Keratinocyte (primary cell): ENCODE measurements around the gene S100A1. TPM values are rescaled to one million over a fixed set of nuclear protein-coding genes. Genes with fewer than 3 reads are reported as not detected.

Experiments used
- DNase-seq: peaks from one replicate; pipeline ENCODE4 v3.0.0-alpha.2; 2011; ENCODE audit warnings: low read depth, missing footprints, low spot score
- FAIRE-seq: peaks from 2 replicates; lab custom pipeline; 2011; peaks lifted over from hg19 to GRCh38; lab: Jason Lieb, UNC
- H2AFZ ChIP-seq: 2 replicates; pipeline ENCODE4 v1.6.0; 2012; ENCODE audit warnings: low read length, control low read depth, inconsistent platforms; ENCODE audit not compliant: control insufficient read depth
- H3K27ac ChIP-seq: 2 replicates; pipeline ENCODE4 v1.5.1; 2011; ENCODE audit warnings: low read length; ENCODE audit not compliant: control insufficient read depth, insufficient read depth
- H3K27me3 ChIP-seq: 3 replicates; pipeline ENCODE4 v1.6.0; 2011; ENCODE audit warnings: low read length; ENCODE audit not compliant: control insufficient read depth, insufficient read depth; ENCODE audit errors: extremely low read depth
- H3K36me3 ChIP-seq, 2 experiments: 2 replicates in 1 of 2; 3 replicates in 1 of 2; pipeline ENCODE4 v1.5.1; 2011; ENCODE audit warnings: low read length in 2 of 2, mild to moderate bottlenecking in 1 of 2; ENCODE audit not compliant: control insufficient read depth in 2 of 2, insufficient read depth in 2 of 2; ENCODE audit errors: extremely low read depth in 1 of 2
- H3K4me1 ChIP-seq: 3 replicates; pipeline ENCODE4 v1.5.1; 2011; ENCODE audit warnings: low read length; ENCODE audit not compliant: control insufficient read depth, insufficient read depth; ENCODE audit errors: extremely low read depth
- H3K4me2 ChIP-seq: 3 replicates; pipeline ENCODE4 v1.6.0; 2011; ENCODE audit warnings: low read depth, low read length; ENCODE audit not compliant: control insufficient read depth, insufficient read depth; ENCODE audit errors: extremely low read depth
- H3K4me3 ChIP-seq, 3 experiments: fragments of 200-600 bp in 1 of 3; sonication (generic) in 1 of 3; 2 replicates in 2 of 3; 3 replicates in 1 of 3; pipeline ENCODE4 v1.5.1; 2011 to 2016; ENCODE audit warnings: low read length in 3 of 3, mild to moderate bottlenecking in 3 of 3, control low read depth in 2 of 3, inconsistent platforms in 1 of 3, low read depth in 1 of 3, mixed read lengths in 1 of 3, mixed run types in 1 of 3, moderate library complexity in 1 of 3; ENCODE audit not compliant: control insufficient read depth in 2 of 3, insufficient read depth in 2 of 3; ENCODE audit errors: extremely low read depth in 1 of 3
- H3K79me2 ChIP-seq: 2 replicates; pipeline ENCODE4 v1.6.0; 2012; ENCODE audit warnings: low read length; ENCODE audit not compliant: control insufficient read depth, insufficient read depth
- H3K9ac ChIP-seq: 3 replicates; pipeline ENCODE4 v1.6.0; 2011; ENCODE audit warnings: low read length; ENCODE audit not compliant: control insufficient read depth, insufficient read depth; ENCODE audit errors: extremely low read depth
- H3K9me1 ChIP-seq: 3 replicates; pipeline ENCODE4 v1.6.0; 2011; ENCODE audit warnings: low read length; ENCODE audit not compliant: control insufficient read depth, insufficient read depth; ENCODE audit errors: extremely low read depth
- H3K9me3 ChIP-seq: 2 replicates; pipeline ENCODE4 v1.5.1; 2012; ENCODE audit warnings: low read depth, low read length; ENCODE audit not compliant: control insufficient read depth
- H4K20me1 ChIP-seq: 3 replicates; pipeline ENCODE4 v1.6.0; 2011; ENCODE audit warnings: low read length; ENCODE audit not compliant: control insufficient read depth, insufficient read depth; ENCODE audit errors: extremely low read depth
- EZH2 ChIP-seq: IDR thresholded peaks from one replicate; pipeline ENCODE4 v1.6.1; 2012; ENCODE audit warnings: inconsistent platforms, mild to moderate bottlenecking, low read length, moderate library complexity
- dilution Hi-C: fragments of 300-500 bp; cut with MboI; formaldehyde crosslinking; loops from one replicate; pipeline ENCODE4 v1.7.0; 2020; ENCODE audit warnings: low sequenced_read_pairs; ENCODE audit not compliant: extremely low pct_ligation_motif_present
- polyA plus RNA-seq, 5 experiments: library from polyadenylated mRNA; depleted of rRNA in 3 of 5; stranded (reverse) in 3 of 5; stranded (forward) in 1 of 5; unstranded in 1 of 5; fragments of >200 nt; gene quantifications; 1 replicate in 1 of 5; 2 replicates in 3 of 5; 3 replicates in 1 of 5; pipeline versions ENCODE4 v1.2.1 to v1.2.3, GENCODE V29; 2011 to 2012; ENCODE audit warnings: missing spikeins in 2 of 5, low read depth in 1 of 5, low replicate concordance in 1 of 5
- TF ChIP-seq, protein P1 (sequence below), 3 experiments: IDR thresholded peaks in 1 of 3; conservative IDR thresholded peaks in 1 of 3; optimal IDR thresholded peaks in 1 of 3; 2 replicates in 2 of 3; 3 replicates in 1 of 3; pipeline versions ENCODE3 to v1.5.1; 2011; ENCODE audit warnings: low read length in 3 of 3, mild to moderate bottlenecking in 3 of 3, moderate library complexity in 2 of 3, control low read depth in 1 of 3, inconsistent platforms in 1 of 3; ENCODE audit not compliant: insufficient read depth in 2 of 3; ENCODE audit errors: extremely low read depth in 1 of 3

The S100A1 gene
- polyA plus RNA-seq, 1 donor (not counting 4 experiments of a cell fraction or from before 2014, with no cell fraction given) = 0.12 TPM

DNA sequence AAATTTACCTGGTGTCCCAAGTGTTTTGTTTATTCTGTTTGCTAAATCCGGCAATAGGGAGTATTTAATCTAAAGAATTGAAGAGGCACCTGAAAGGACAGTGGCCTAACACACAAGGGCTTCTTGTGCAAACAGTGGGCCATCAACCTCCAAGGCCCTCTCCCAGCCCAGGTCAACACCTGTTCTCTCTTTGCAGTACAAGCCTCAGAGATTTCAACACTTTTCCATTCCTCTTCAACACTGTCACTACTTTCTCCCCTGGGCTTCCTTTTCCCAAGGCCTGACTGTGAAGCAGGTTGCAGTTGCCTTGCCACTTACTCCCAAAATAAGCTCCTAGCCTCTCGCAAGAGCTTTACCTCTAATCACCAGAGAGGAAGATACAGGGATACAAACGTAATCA, 27.1 kb downstream of the S100A1 start:
- H3K79me2 ChIP-seq = peaks cover 13% of the 10 kb centered on the region
- TF ChIP-seq, protein P1, sequence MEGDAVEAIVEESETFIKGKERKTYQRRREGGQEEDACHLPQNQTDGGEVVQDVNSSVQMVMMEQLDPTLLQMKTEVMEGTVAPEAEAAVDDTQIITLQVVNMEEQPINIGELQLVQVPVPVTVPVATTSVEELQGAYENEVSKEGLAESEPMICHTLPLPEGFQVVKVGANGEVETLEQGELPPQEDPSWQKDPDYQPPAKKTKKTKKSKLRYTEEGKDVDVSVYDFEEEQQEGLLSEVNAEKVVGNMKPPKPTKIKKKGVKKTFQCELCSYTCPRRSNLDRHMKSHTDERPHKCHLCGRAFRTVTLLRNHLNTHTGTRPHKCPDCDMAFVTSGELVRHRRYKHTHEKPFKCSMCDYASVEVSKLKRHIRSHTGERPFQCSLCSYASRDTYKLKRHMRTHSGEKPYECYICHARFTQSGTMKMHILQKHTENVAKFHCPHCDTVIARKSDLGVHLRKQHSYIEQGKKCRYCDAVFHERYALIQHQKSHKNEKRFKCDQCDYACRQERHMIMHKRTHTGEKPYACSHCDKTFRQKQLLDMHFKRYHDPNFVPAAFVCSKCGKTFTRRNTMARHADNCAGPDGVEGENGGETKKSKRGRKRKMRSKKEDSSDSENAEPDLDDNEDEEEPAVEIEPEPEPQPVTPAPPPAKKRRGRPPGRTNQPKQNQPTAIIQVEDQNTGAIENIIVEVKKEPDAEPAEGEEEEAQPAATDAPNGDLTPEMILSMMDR (optimal IDR thresholded peaks at IDR 0.05 in 1 of 3, IDR thresholded peaks at IDR 0.05 in 1 of 3, conservative IDR thresholded peaks at IDR 0.05 in 1 of 3; ENCODE audit: extremely low read depth in 1 of 3, insufficient read depth in 2 of 3, low read length in 3 of 3) = no peak
- TF ChIP-seq EZH2 = no peak
- no peak overlapping the region for H3K4me3 ChIP-seq
- no peak overlapping the region for H3K4me2 ChIP-seq
- no peak overlapping the region for H3K27ac ChIP-seq
- dilution Hi-C loops = no loop called here
- DNase-seq (no peak), FAIRE-seq (no peak)
- no peaks in the 10 kb centered on the region for H3K27me3 ChIP-seq
- H3K4me1 ChIP-seq = peaks cover 12% of the 10 kb centered on the region
- no peak overlapping the region for H2AFZ ChIP-seq
- no peaks in the 10 kb centered on the region for H3K9me1 ChIP-seq
- no peaks in the 10 kb centered on the region for H3K9me3 ChIP-seq
- no peak overlapping the region for H3K9ac ChIP-seq
- H4K20me1 ChIP-seq = no peaks in the 10 kb centered on the region
- no peaks in the 10 kb centered on the region for H3K36me3 ChIP-seq

- dilution Hi-C loops = no loop called here
- Histone ChIP-seq H3K27me3 (no peaks in the 10 kb centered on the region), H3K27ac (peak within 1 kb of the TSS; percentile 80), H3K36me3 (peaks cover 13 to 18% of the 10 kb centered on the region in 2 experiments), H3K79me2 (peaks cover 13% of the 10 kb centered on the region), H2AFZ (peak within 1 kb of the TSS; percentile 94), H3K9me3 (no peaks in the 10 kb centered on the region), H3K9me1 (no peaks in the 10 kb centered on the region), H3K9ac (peak within 1 kb of the TSS; percentile 86), H4K20me1 (no peaks in the 10 kb centered on the region), H3K4me1 (peaks cover 4% of the 10 kb centered on the region), H3K4me3 (peak within 1 kb of the TSS; percentile 69 to 97 (median 94)), H3K4me2 (peak within 1 kb of the TSS; percentile 91)
- TF ChIP-seq EZH2 = no peak
- TF ChIP-seq, protein P1 (optimal IDR thresholded peaks at IDR 0.05 in 1 of 3, IDR thresholded peaks at IDR 0.05 in 1 of 3, conservative IDR thresholded peaks at IDR 0.05 in 1 of 3; ENCODE audit: extremely low read depth in 1 of 3, insufficient read depth in 2 of 3, low read length in 3 of 3) = peak in 1 of 3 experiments; percentile 3
- FAIRE-seq = no peak
- no peak for DNase-seq
These were observed 30.4 kb downstream of the S100A1 start, which contains the start of gene SNAPIN for GRCh38 chr1:153658400-153659174. SNAPIN (plus strand) TSS chr1:153658703; CDS start chr1:153658744, 41 bp downstream.
